Activated CD8-positive, alpha-beta memory T cell treated with anti-CD3 and anti-CD28 coated beads for 4 hours (primary cell): ENCODE data around the gene PCDHB7.
"Not testable (repeated sequence)": the region's sequence is repeated elsewhere in the genome, so short reads cannot be mapped to it uniquely, and the experiment has no call there.

Source experiments
- DNase-seq, 2 donors: peaks; one replicate each; pipeline ENCODE4 v3.0.0-alpha.2; 2020; ENCODE audit warnings: low read depth in 2 of 2

Gene PCDHB7

DNA sequence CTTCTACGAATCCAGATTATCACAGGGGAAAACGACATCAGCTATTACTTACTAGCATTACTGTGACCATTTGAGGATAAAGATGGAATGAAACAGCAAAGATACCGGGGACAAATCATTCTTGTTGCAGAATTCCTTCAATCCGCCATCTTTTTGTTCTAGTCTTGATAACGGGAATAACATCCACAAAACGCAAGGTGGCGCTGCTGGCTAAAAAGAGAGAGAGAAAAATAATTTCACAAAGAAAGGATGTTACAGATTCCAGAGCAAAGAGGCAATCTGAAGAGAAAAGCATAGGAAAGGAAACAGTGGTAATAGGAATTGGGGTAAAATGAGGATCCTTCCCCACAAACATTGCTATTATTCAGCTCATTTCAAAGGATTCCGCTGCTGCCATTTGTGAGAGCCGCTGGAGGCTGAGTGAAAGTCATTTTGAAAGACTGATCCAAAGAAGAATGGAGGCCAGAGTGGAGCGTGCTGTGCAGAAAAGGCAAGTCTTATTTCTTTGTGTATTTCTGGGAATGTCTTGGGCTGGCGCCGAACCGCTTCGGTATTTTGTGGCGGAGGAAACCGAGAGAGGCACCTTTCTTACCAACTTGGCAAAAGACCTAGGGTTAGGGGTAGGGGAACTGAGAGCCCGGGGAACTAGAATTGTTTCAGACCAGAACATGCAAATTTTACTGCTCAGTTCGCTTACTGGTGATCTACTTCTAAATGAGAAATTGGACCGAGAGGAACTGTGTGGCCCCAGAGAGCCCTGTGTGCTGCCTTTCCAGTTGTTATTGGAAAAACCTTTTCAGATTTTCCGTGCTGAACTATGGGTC lies at the start of gene PCDHB7:
PCDHB7 (plus strand) TSS at position 264 of the 824 bp plus-strand sequence; CDS start at position 456, 192 bp downstream.
- DNase-seq: no peak

GRCh38 chr5:141123396-141124135 lies 48.9 kb upstream of the PCDHB7 start:
- DNase-seq: not testable (repeated sequence)

GRCh38 chr5:141127305-141127704 lies 45.1 kb upstream of the PCDHB7 start:
- no peak for DNase-seq

GRCh38 chr5:141135030-141135717 lies 37.3 kb upstream of the PCDHB7 start, which contains the start of gene PCDHB5:
Gene PCDHB5, plus strand, starts transcription at chr5:141135206. Its CDS starts 229 bp downstream, at chr5:141135435.
- DNase-seq: no peak

- DNase-seq: no peak
Measured at GRCh38 chr5:141135718-141136266, 36.7 kb upstream of the PCDHB7 start.

GRCh38 chr5:141137346-141137745 lies 35.1 kb upstream of the PCDHB7 start:
- DNase-seq: not testable (repeated sequence)

GRCh38 chr5:141149812-141150211 lies 22.6 kb upstream of the PCDHB7 start, which contains the start of gene PCDHB6:
Gene PCDHB6, plus strand, starts transcription at chr5:141150057. Its CDS starts 201 bp downstream, at chr5:141150258.
- no peak for DNase-seq

- no peak for DNase-seq
Measured at GRCh38 chr5:141150224-141150992, 22.0 kb upstream of the PCDHB7 start.

- DNase-seq: no peak
Measured at GRCh38 chr5:141150993-141151325, 21.5 kb upstream of the PCDHB7 start.

GRCh38 chr5:141151632-141152031 lies 20.8 kb upstream of the PCDHB7 start:
- DNase-seq: not testable (repeated sequence)

GRCh38 chr5:141152096-141152495 lies 20.3 kb upstream of the PCDHB7 start:
- not testable (repeated sequence) for DNase-seq

- no peak for DNase-seq
Measured at GRCh38 chr5:141155540-141156374, 16.7 kb upstream of the PCDHB7 start.

DNA sequence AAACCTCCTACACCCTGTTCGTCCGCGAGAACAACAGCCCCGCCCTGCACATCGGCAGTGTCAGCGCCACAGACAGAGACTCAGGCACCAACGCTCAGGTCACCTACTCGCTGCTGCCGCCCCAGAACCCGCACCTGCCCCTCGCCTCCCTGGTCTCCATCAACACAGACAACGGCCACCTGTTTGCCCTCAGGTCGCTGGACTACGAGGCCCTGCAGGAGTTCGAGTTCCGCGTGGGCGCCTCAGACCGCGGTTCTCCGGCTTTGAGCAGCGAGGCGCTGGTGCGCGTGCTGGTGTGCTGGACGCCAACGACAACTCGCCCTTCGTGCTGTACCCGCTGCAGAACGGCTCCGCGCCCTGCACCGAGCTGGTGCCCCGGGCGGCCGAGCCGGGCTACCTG lies 15.1 kb upstream of the PCDHB7 start:
- DNase-seq: not testable (repeated sequence)

DNA sequence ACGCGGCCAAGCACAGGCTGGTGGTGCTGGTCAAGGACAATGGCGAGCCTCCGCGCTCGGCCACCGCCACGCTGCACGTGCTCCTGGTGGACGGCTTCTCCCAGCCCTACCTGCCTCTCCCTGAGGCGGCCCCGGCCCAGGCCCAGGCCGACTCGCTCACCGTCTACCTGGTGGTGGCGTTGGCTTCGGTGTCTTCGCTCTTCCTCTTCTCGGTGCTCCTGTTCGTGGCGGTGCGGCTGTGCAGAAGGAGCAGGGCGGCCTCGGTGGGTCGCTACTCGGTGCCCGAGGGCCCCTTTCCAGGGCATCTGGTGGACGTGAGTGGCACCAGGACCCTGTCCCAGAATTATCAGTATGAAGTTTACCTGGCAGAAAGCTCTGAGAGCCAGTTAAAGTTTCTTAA lies 14.5 kb upstream of the PCDHB7 start:
- not testable (repeated sequence) for DNase-seq

- DNase-seq: not testable (repeated sequence)
Measured at GRCh38 chr5:141174291-141175104, 2.1 kb downstream of the PCDHB7 start.

DNA sequence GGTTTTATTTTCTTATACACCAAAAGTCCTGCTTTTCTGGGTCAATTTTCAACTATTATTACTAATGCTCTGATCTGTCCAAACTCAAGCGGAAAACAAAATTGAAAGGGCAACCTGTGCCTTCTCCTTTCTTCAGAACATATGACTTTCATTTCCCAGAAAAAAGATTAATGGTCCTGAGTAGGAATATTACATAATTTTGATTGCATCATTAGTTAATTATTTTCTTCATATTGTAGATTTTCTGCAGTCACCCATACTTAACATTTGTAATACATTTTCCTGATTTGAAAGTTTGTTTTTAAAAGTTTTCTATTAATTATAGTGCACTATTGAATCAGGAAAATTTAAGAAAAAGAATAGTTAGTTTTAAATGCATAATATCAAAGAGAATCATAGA lies 3.5 kb downstream of the PCDHB7 start:
- no peak for DNase-seq

- not testable (repeated sequence) for DNase-seq
Measured at GRCh38 chr5:141177577-141178191, 5.2 kb downstream of the PCDHB7 start, which contains the start of gene PCDHB8. Gene PCDHB8, plus strand, starts transcription at chr5:141177790. Its CDS starts 245 bp downstream, at chr5:141178035.

DNA sequence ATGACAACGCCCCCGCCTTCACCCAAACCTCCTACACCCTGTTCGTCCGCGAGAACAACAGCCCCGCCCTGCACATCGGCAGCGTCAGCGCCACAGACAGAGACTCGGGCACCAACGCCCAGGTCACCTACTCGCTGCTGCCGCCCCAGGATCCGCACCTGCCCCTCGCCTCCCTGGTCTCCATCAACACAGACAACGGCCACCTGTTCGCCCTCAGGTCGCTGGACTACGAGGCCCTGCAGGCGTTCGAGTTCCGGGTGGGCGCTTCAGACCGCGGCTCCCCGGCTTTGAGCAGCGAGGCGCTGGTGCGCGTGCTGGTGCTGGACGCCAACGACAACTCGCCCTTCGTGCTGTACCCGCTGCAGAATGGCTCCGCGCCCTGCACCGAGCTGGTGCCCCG lies 6.9 kb downstream of the PCDHB7 start:
- not testable (repeated sequence) for DNase-seq

DNA sequence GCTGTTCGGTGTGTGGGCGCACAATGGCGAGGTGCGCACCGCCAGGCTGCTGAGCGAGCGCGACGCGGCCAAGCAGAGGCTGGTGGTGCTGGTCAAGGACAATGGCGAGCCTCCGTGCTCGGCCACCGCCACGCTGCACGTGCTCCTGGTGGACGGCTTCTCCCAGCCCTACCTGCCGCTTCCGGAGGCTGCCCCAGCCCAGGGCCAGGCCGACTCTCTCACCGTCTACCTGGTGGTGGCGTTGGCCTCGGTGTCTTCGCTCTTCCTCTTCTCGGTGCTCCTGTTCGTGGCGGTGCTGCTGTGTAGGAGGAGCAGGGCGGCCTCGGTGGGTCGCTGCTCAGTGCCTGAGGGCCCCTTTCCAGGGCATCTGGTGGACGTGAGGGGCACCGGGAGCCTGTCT lies 7.4 kb downstream of the PCDHB7 start:
- DNase-seq: not testable (repeated sequence)
